DND-41 (cell line): Measurements from ENCODE around the gene LRRC47.

Experiments used
- CTCF ChIP-seq: IDR thresholded peaks from 2 replicates; pipeline ENCODE4 v1.5.1; 2012; ENCODE audit warnings: borderline replicate concordance, low read length, moderate library complexity, mild to moderate bottlenecking; ENCODE audit not compliant: poor library complexity, severe bottlenecking; ENCODE audit errors: extremely low read depth
- EZH2 ChIP-seq: IDR thresholded peaks from 3 replicates; pipeline ENCODE4 v1.6.1; 2012; ENCODE audit warnings: borderline replicate concordance, low read depth, mild to moderate bottlenecking, moderate library complexity, low read length, inconsistent platforms; ENCODE audit not compliant: severe bottlenecking

GRCh38 chr1:3780901-3781300, 15.4 kb downstream of the LRRC47 start:
- TF ChIP-seq EZH2 (no peak), CTCF (no peak)
